K562 (cell line): Measurements from ENCODE around the gene FRMPD2. TPM values are rescaled to one million over a fixed set of nuclear protein-coding genes. Genes with fewer than 3 reads are reported as not detected.

Experiments used
- BRF1 ChIP-seq: IDR thresholded peaks from 3 replicates; pipeline ENCODE4 v1.6.1; 2011; ENCODE audit warnings: borderline replicate concordance, mild to moderate bottlenecking; ENCODE audit not compliant: insufficient read length; ENCODE audit errors: extremely low read depth
- CEBPG ChIP-seq, 3 experiments: fragments of 200-800 bp in 1 of 3; sonication (Bioruptor generic) in 1 of 3; sonication (generic) in 1 of 3; formaldehyde crosslinking in 1 of 3; IDR thresholded peaks in 2 of 3; conservative IDR thresholded peaks in 1 of 3; 2 replicates each; pipeline versions ENCODE4 v1.6.1 to v1.8.0; 2016 to 2022; ENCODE audit warnings: missing compliant biosample characterization in 2 of 3, missing genetic modification characterization in 2 of 3, mild to moderate bottlenecking in 1 of 3, missing genetic modification reagents in 1 of 3
- COPS2 ChIP-seq: fragments of 450-650 bp; conservative IDR thresholded peaks from 2 replicates; pipeline ENCODE4 v1.6.1; 2016; ENCODE audit warnings: mild to moderate bottlenecking, moderate library complexity
- CREB3L1 ChIP-seq: fragments of 450-650 bp; IDR thresholded peaks from 2 replicates; pipeline ENCODE4 v1.6.1; 2014; ENCODE audit warnings: low read depth, mild to moderate bottlenecking, moderate library complexity, borderline replicate concordance
- E2F3 ChIP-seq: fragments of 250-450 bp; sonication (Bioruptor Pico); IDR thresholded peaks from 2 replicates; pipeline ENCODE4 v1.4.0; 2020; ENCODE audit warnings: mild to moderate bottlenecking
- E2F5 ChIP-seq: sonication (generic); formaldehyde crosslinking; IDR thresholded peaks from 2 replicates; pipeline ENCODE4 v1.8.0; 2022; ENCODE audit warnings: mild to moderate bottlenecking, missing genetic modification reagents
- ELF4 ChIP-seq: fragments of 450-650 bp; formaldehyde crosslinking; IDR thresholded peaks from 2 replicates; pipeline ENCODE4 v1.4.0; 2022; ENCODE audit warnings: missing genetic modification characterization
- JUN ChIP-seq, 2 experiments: sonication (generic) in 1 of 2; formaldehyde crosslinking in 1 of 2; IDR thresholded peaks; 2 replicates each; pipeline versions ENCODE4 v1.6.1 to v1.8.0; 2012 to 2022; ENCODE audit warnings: borderline replicate concordance in 2 of 2, mild to moderate bottlenecking in 2 of 2, improper control_type of control experiment in 1 of 2, low read depth in 1 of 2, low read length in 1 of 2, missing genetic modification reagents in 1 of 2
- LEF1 ChIP-seq: fragments of 450-650 bp; IDR thresholded peaks from 2 replicates; pipeline ENCODE4 v1.6.1; 2016; ENCODE audit warnings: mild to moderate bottlenecking
- NCOA6 ChIP-seq: fragments of 450-650 bp; IDR thresholded peaks from 2 replicates; pipeline ENCODE4 v1.6.1; 2017; ENCODE audit warnings: mild to moderate bottlenecking
- NR2C1 ChIP-seq, 2 experiments: fragments of 450-650 bp; IDR thresholded peaks; 2 replicates each; pipeline ENCODE4 v1.6.1; 2017; ENCODE audit warnings: mild to moderate bottlenecking in 2 of 2, antibody characterized with exemption in 1 of 2, inconsistent platforms in 1 of 2, missing compliant biosample characterization in 1 of 2, missing genetic modification characterization in 1 of 2
- NUFIP1 ChIP-seq: fragments of 450-650 bp; IDR thresholded peaks from 2 replicates; pipeline ENCODE4 v1.6.1; 2018; ENCODE audit not compliant: partially characterized antibody
- POLR3A ChIP-seq: IDR thresholded peaks from 2 replicates; pipeline ENCODE4 v1.6.1; 2011; ENCODE audit warnings: borderline replicate concordance, mild to moderate bottlenecking, moderate library complexity; ENCODE audit not compliant: insufficient read length, insufficient read depth; ENCODE audit errors: extremely low read depth
- USF1 ChIP-seq: sonication (generic); formaldehyde crosslinking; IDR thresholded peaks from 2 replicates; pipeline ENCODE4 v1.9.0; 2022; ENCODE audit warnings: mild to moderate bottlenecking, missing genetic modification reagents
- ZNF184 ChIP-seq: sonication (generic); formaldehyde crosslinking; IDR thresholded peaks from 2 replicates; pipeline ENCODE4 v1.5.0; 2020; ENCODE audit warnings: missing genetic modification reagents
- ZNF398 ChIP-seq: fragments of 250-450 bp; sonication (Bioruptor Pico); IDR thresholded peaks from 2 replicates; pipeline ENCODE4 v1.8.0; 2021; ENCODE audit warnings: moderate library complexity, mild to moderate bottlenecking, inconsistent platforms
- ZNF57 ChIP-seq: fragments of 450-650 bp; formaldehyde crosslinking; IDR thresholded peaks from 2 replicates; pipeline ENCODE4 v1.4.0; 2020; ENCODE audit warnings: mild to moderate bottlenecking, moderate library complexity
- polyA plus RNA-seq, 8 experiments: library from polyadenylated mRNA; depleted of rRNA in 4 of 8; stranded (reverse) in 5 of 8; unstranded in 3 of 8; fragments of >200 nt; fragmentation: Nextera tagmentation in 2 of 8; fragmentation: Illumina TruSeq in 1 of 8; extraction: Ambion mirVana in 2 of 8; extraction: Trizol in 1 of 8; gene quantifications; 2 replicates each; pipeline versions ENCODE4 v1.2.1 to v1.2.3, GENCODE V29; 2011 to 2014; ENCODE audit warnings: inconsistent platforms in 1 of 8, missing spikeins in 1 of 8
- total RNA-seq, 7 experiments: library from RNA; depleted of rRNA in 6 of 7; stranded (reverse); fragments of >200 nt in 6 of 7; fragmentation: Illumina TruSeq in 2 of 7; extraction: Trizol in 2 of 7; gene quantifications; 2 replicates each; pipeline versions ENCODE4 v1.2.1 to v1.2.3, GENCODE V29; 2011 to 2021; ENCODE audit warnings: low replicate concordance in 1 of 7

The FRMPD2 gene
- total and polyA plus RNA-seq, 9 of the 15 experiments (the other 6 are each of a cell fraction or from before 2014, with no cell fraction given), result 0.12 to 0.95 (median 0.33) TPM

- TF ChIP-seq NR2C1 (IDR thresholded peaks at IDR 0.05) (0 out of 2 replicates have a peak, but pooled peaks have one; percentile 12), NR2C1 (tag; IDR thresholded peaks at IDR 0.05) (peak; percentile 69), ELF4 (CRISPR knock-in tag) (no peak), JUN (IDR thresholded peaks at IDR 0.05; ENCODE audit: borderline replicate concordance, low read depth, low read length) (no peak), JUN (CRISPR knock-in tag; IDR thresholded peaks at IDR 0.05; ENCODE audit: borderline replicate concordance) (no peak), E2F5 (CRISPR knock-in tag) (no peak), CEBPG (CRISPR knock-in tag; IDR thresholded peaks at IDR 0.05) (no peak), CEBPG (tag; conservative IDR thresholded peaks at IDR 0.05 in 1 of 2, IDR thresholded peaks at IDR 0.05 in 1 of 2) (no peak), COPS2 (no peak), NUFIP1 (no peak), ZNF398 (CRISPR knock-in tag) (no peak), CREB3L1 (no peak), USF1 (CRISPR knock-in tag) (no peak; the same call in 1 of the 2 replicates), ZNF57 (CRISPR knock-in tag) (no peak), LEF1 (no peak), BRF1 (no peak), POLR3A (no peak), ZNF184 (no peak), NCOA6 (no peak), E2F3 (CRISPR knock-in tag) (no peak)
Observed at GRCh38 chr10:48199580-48200377, 74.7 kb downstream of the FRMPD2 start (continued).
